IPS-18c (cell line): Measurements from ENCODE around the gene SEC16A.
A peak's percentile ranks its signal among the peaks of the same experiment; 100 is the strongest.

Experiments used
- H3K4me3 ChIP-seq: 2 replicates; pipeline ENCODE4 v1.7.0; 2013; ENCODE audit warnings: low read depth, mild to moderate bottlenecking, low read length, moderate library complexity; ENCODE audit not compliant: insufficient read depth
- H3K9me3 ChIP-seq: one replicate; pipeline ENCODE4 v1.6.1; 2013; ENCODE audit warnings: mild to moderate bottlenecking, low read length, moderate library complexity; ENCODE audit not compliant: control insufficient read depth, insufficient read depth

Gene SEC16A

GRCh38 chr9:136482046-136482792, 621 bp downstream of the SEC16A start:
- H3K4me3 ChIP-seq = peak overlapping the region; percentile 71
- H3K9me3 ChIP-seq = no peaks in the 10 kb centered on the region

- no peaks in the 10 kb centered on the region for H3K9me3 ChIP-seq
These were observed 1.3 kb downstream of the SEC16A start for GRCh38 chr9:136481558-136481957.

GRCh38 chr9:136476369-136477150, 6.3 kb downstream of the SEC16A start:
- no peak overlapping the region for H3K4me3 ChIP-seq
- no peaks in the 10 kb centered on the region for H3K9me3 ChIP-seq

More at GRCh38 chr9:136481558-136481957, 1.3 kb downstream of the SEC16A start:
- peak overlapping the region; percentile 71 for H3K4me3 ChIP-seq

- Histone ChIP-seq H3K4me3 (no peak overlapping the region), H3K9me3 (peaks cover 3% of the 10 kb centered on the region)
These were observed 7.6 kb downstream of the SEC16A start for GRCh38 chr9:136474974-136475865.

GRCh38 chr9:136474021-136474640, 8.7 kb downstream of the SEC16A start:
- no peak overlapping the region for H3K4me3 ChIP-seq
- H3K9me3 ChIP-seq = peaks cover 3% of the 10 kb centered on the region

GRCh38 chr9:136473354-136473721, 9.5 kb downstream of the SEC16A start:
- Histone ChIP-seq H3K9me3 (peaks cover 3% of the 10 kb centered on the region), H3K4me3 (no peak overlapping the region)

- H3K4me3 ChIP-seq = no peak overlapping the region
These were observed 10.0 kb downstream of the SEC16A start for GRCh38 chr9:136472640-136473353.

GRCh38 chr9:136471802-136472487, 10.9 kb downstream of the SEC16A start:
- Histone ChIP-seq H3K4me3 (no peak overlapping the region), H3K9me3 (peaks cover 3% of the 10 kb centered on the region)

More at GRCh38 chr9:136472640-136473353, 10.0 kb downstream of the SEC16A start:
- H3K9me3 ChIP-seq = peaks cover 3% of the 10 kb centered on the region

GRCh38 chr9:136470792-136471469, 11.9 kb downstream of the SEC16A start:
- peaks cover 3% of the 10 kb centered on the region for H3K9me3 ChIP-seq

GRCh38 chr9:136470356-136470755, 12.5 kb downstream of the SEC16A start:
- H3K4me3 ChIP-seq = no peak overlapping the region
- H3K9me3 ChIP-seq = peaks cover 3% of the 10 kb centered on the region

More at GRCh38 chr9:136470792-136471469, 11.9 kb downstream of the SEC16A start:
- H3K4me3 ChIP-seq = no peak overlapping the region

GRCh38 chr9:136467766-136468165, 15.1 kb downstream of the SEC16A start:
- H3K9me3 ChIP-seq = peaks cover 3% of the 10 kb centered on the region
- no peak overlapping the region for H3K4me3 ChIP-seq

- Histone ChIP-seq H3K4me3 (no peak overlapping the region), H3K9me3 (no peaks in the 10 kb centered on the region)
These were observed 16.7 kb downstream of the SEC16A start for GRCh38 chr9:136466155-136466541.

GRCh38 chr9:136465500-136466154, 17.2 kb downstream of the SEC16A start:
- H3K4me3 ChIP-seq = no peak overlapping the region
- no peaks in the 10 kb centered on the region for H3K9me3 ChIP-seq

- H3K9me3 ChIP-seq = no peaks in the 10 kb centered on the region
- H3K4me3 ChIP-seq = no peak overlapping the region
These were observed 18.6 kb downstream of the SEC16A start for GRCh38 chr9:136464241-136464640.

GRCh38 chr9:136463578-136463977, 19.3 kb downstream of the SEC16A start:
- Histone ChIP-seq H3K4me3 (no peak overlapping the region), H3K9me3 (no peaks in the 10 kb centered on the region)
